GM18909 (cell line): ENCODE data around the gene ULBP1.
A peak's percentile ranks its signal among the peaks of the same experiment; 100 is the strongest.
"Not testable (repeated sequence)": the region's sequence is repeated elsewhere in the genome, so short reads cannot be mapped to it uniquely, and the experiment has no call there.

Experiments
- ATAC-seq: cut with Tn5 transposase; IDR thresholded peaks from one replicate; pipeline ENCODE4 v1.9.1; 2021; ENCODE audit warnings: mild to moderate bottlenecking; ENCODE audit not compliant: unreplicated experiment, poor library complexity

Gene ULBP1, protein sequence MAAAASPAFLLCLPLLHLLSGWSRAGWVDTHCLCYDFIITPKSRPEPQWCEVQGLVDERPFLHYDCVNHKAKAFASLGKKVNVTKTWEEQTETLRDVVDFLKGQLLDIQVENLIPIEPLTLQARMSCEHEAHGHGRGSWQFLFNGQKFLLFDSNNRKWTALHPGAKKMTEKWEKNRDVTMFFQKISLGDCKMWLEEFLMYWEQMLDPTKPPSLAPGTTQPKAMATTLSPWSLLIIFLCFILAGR

DNA sequence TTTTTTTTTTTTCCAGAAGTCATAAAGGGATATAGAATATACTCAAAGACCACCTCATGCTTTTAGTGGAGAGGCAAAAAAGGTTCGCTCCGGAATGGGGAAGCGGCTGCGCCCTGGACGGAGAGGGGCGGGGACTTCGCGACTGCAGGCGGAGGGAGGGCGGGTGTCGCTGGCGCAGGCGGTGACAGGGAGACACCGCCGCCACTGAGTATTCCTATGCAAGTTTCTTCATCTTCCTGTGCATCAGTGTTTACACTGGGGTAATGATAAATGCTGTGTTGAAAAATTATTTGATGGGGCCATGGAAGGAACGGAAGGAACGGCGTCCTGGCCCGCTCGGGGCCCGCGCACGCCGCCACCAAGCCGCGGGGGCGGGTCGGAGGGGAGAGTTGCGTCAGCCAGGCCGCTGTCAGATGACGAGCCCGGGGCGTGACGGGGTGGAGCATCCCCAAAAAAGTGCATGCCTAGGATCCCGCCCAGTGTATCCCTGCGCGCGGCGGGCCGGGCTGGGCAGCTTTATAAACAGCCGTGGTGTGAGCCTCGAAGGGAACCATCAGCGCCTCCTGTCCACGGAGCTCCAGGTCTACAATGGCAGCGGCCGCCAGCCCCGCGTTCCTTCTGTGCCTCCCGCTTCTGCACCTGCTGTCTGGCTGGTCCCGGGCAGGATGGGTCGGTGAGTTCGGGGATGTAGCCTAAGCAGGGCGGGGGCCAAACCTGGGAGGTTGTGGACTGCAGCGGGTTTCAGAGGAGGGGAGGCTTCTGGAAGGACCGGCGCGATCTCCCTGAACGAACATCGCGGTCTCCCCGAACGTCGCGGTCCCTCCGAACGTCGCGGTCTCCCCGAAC, at the start of gene ULBP1:
Gene ULBP1, plus strand, starts transcription at position 482 of the 846 bp plus-strand sequence. Its CDS starts 107 bp downstream, at position 589.
- ATAC-seq = peak; percentile 54

DNA sequence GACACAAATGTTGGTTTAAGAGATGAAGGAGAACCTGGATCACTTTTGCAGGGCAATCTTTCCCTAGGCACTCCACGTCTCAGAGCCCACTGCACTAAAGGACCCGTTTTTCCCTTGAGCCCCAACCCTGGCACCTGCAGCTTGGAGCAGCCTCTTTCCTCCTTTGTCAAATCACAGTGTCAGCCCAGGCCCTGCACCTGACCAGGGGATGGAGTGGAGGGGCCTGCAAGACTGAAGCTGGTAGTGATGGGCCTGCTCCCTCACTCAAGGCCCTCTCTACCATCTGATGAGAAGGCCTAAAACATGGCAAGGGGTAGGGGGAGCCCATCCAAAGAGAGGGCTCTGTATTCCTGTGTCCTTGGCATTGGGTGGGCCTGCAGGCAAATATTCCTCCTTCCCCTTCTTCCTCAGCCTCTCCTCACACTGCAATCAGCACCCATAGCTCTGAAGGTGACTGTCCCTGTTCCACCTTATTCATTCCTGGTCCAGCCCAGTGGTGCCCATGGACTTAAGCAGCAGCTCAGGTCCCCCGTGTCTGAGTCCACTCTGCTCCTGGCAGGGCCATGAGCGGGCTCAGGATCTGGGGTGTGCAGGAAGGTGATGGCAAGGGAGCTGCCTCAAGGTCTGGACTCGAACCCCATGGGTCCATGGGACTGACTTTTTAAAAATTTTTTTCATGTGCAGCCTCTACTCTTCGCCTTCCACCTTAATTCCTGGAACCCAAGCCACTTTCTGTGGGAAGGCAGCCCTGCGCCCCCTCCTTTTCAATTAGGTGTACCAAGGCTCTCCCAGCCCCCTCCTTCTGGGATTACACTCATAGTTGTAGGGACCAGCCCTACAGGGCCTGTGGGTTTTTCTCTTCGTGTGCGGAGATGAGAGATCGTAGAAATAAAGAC, 47.5 kb upstream of the ULBP1 start:
- ATAC-seq = no peak

DNA sequence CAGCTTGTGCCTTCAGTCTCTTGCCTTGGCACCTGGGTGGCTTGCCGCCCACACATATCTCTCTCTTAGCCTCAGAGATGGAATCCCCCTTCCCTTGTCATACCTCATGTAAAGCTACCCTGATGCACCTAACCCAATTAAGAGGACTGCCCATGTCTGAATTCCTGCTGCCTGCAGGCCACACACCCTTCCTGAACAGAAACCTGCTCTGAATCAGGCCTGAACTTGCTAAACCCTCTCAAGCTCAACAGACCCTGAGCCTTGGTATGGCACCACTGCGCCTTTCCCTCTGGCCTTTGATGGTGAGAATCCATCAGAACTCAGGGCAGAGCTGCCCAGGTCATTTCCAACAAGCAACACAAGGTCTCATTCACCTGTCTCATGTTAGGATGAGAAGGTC, 46.1 kb upstream of the ULBP1 start:
- no peak for ATAC-seq

DNA sequence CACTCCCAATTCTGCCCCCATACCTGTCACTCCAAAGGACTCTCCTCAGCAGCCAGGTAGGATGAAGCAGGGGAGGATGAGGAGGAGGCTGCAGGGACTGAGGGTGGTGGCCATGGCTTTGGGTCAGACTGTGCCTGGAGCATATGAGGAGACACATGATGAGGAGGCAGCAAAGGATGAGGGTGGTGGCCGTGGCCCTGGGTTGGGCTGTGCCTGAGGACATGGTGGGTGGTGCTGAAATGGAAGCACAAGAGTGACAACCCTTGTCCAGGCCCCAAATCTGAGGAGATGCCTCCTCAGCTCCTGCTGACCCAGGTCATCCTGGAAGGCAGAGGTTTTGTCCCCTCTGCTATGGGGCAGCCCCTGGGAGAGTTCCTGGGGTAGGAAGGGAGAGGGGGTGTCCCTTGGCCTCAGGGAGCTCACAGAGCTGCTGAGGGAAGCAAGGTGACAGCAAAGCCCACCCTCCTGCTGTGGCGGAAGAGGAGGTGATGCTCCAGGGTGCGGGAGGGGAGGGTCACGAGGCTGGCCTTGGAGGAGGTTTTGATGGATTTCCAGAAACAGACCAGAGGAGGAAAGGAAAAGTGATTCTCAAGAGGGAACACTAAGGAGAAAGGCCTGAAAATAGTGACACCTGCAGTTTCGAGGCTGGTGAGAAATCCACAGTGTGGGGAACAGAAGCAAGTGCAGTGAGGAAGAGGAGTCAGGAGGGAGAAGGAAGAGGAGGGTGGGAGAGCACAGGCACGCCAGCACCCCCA, 45.4 kb upstream of the ULBP1 start:
- ATAC-seq = no peak

DNA sequence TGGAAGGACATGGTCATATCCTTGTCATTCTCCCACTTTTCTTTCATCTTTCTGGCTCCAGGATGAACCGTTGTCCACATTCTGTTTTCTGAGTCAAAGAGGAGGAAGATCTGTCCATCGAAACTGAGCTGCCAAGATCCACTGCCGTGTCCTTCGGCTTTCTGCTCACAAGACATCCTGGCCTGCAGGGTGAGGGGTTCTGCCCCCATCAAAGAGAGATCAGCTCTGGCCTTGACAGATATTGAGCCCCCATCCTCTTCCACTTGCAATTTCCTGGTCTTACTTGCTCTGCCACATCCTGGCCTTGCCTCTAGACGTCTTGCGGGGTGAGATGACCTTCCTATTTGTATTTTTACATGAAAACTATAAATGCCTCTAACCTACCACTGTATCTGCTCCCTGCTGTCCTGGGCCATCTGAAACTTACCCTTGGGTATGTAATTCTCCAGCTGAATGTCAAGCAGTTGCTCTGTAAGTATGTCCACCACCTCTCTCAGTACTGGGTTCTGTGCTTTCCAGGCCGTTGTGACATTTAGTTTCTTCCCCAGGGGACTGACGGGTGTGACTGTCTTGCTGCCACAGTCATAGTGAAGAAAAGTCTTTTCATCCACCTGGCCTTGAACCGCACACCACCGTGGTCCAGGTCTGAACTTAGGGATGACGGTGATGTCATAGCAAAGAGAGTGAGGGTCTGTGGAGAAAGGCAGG, 44.5 kb upstream of the ULBP1 start:
- ATAC-seq = not testable (repeated sequence)

DNA sequence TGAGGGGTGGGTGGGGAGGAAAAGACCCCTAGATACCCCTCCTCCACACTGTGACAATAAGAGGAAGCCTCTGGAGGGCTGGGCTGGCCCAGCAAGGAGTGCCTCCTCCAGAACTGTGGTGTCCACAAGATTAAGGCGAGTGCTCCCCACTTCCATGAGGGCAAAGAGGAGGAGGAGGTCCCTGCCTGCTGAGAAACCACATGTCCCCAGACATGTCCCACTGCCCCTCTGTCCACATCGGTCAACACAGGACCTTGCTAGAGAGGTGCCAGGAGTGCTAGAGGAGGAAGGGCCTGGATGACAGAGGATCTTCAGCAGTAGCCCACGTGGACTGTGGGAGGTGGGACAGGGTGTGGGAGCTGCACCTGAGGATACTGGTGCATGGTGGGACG, 43.9 kb upstream of the ULBP1 start:
- ATAC-seq = no peak

DNA sequence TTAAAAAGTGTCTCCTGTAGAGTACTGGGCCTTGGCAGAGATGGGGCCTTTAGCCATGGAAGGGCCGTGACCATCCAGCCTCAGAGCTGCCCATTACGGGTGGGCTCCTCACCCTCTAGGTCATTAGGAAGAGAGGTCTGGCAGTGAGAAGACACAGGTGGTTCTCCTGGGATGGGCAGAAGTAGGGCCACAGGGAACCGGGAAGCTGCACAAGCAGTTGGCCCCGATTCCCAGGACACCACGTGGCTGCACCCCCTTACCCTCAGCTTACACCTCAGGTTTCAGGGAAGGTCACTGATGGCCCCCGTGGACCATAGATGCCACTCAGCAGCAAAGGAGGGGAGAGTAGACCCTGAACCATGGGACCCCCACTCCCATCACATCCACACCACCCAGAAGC, 42.4 kb upstream of the ULBP1 start:
- no peak for ATAC-seq

DNA sequence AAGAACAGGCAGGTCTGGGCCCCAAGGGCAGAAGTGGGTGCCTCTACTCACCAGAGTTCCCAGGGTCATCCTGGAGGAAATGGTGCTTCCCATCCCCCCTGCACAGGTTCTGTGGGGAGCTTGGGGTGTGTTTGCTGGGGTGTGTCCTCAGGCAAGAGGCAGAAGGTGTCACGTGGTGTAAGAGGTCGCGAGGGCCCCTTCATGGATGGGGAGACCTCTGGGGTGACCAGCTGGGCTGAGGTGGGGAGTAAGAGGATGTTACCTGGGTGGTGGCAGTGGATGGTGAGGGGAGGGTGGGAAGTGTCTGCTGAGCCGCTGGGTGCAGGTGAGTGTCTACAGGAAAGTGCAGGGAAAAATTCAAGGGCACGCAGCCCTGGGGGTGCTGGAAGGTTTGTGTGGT, 41.7 kb upstream of the ULBP1 start:
- not testable (repeated sequence) for ATAC-seq

DNA sequence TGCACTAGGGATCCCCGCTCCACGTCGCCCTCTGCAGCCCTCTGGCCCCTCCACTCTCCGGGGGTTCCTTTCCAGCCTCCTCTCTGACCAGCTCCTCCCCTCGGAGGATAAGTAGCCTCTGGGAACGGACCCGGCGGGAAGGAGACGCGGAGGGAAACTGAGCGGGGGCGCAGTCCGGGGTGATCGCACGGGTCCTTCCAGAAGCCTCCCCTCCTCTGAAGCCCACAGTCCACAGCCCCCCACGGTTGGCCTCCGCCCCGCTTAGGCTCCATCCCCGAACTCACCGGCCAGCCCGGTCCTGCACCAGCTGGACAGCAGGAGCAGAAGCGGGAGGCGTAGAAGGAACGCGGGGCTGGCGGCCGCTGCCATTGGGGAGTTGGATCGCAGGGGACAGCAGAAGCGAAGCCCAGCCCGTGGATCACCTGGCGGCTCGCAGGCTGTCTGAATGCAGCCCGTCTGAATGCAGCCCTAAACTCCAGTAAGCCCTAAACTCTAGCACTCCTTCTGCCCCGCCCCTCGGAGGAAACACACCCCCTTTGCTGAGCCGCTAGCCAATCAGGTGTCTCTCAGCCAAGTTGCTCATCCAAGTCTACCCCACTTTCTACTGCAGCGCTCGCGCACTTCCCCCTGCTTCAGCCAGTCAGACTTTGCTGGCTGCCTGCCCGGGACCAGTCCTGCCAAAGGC, 41.0 kb upstream of the ULBP1 start, which contains the start of gene RAET1G:
Gene RAET1G, minus strand, starts transcription at position 480 of the 685 bp plus-strand sequence. Its CDS starts 111 bp downstream, at position 369.
- ATAC-seq = peak; percentile 67

DNA sequence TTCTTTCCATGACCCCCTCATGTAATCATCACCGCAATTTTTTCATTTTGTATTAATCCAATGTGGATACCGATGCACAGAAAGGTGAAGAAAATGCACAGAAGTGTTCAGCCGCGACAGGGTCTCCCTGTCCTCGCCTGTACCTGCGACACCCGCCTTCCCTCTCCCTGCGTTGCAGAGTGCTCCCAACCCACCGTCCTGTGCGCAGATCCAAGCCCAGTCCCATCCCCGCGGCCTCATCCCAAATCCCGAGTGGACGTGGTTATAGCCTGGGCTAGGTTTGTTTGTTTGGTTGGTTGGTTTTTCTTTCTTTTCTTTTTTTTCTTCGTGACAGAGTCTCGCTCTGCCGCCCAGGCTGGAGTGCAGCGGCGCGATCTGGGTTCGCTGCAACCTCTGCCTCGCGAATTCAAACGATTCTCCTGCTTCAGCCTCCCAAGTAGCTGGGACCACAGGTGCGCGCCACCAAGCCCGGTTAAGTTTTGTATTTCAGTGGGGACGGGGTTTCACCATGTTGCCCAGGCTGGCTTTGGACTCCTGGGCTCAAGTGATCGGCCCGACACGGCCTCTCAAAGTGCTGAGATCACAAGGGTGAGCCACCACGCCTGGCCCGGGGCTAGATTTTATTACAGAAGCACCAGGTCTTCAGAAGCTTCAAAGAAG, 40.3 kb upstream of the ULBP1 start:
- no peak for ATAC-seq

DNA sequence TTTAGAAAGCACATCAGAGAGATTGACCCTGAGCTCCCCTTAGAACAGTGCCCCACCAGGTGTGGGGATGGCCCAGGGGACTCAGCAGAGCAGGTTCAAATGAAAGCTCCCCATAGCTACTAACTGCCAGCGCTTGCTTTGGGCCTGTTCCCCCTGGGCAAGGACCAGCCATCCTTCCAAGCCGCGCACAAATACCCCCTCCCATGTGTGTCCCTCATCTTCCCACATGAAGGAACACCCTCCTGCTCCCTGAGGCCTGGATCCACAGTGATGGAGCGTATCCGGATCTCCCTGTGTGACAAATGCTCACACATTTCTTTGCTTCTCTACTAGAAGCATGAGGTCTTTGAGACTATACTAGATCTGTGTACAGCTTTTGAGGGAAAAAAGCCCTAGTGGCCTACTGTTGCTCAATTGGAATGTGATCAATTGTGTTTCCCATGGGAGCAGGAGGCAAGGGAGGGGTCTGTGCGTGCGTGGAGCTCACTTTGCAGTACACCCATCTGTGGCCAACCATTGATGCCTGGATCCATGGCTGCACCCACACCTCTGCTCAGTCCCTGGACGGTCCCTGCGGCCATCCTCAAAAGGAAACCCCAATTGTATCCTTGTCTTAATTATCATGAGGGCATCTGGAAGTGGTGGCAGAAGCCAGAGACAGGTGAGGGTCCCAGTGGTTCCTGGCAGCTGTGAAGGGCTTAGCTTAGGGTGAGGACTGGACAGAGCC, 39.4 kb upstream of the ULBP1 start:
- ATAC-seq = no peak

DNA sequence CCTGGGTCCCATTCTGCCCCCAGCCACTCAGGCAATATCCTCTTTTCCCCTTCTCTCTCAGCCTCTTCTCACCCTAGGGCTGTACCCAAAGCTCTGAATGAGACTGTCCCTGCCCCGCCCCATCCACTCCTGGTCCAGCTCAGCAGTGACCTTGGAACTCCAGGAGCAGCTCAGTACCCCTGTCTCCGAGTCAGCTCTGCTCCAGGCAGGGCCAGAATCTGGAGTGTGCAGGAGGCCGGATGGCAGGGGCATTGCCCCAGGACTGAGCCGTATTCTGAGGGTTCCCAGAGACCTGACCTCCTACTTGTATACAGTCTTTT, 38.9 kb upstream of the ULBP1 start:
- ATAC-seq = no peak

DNA sequence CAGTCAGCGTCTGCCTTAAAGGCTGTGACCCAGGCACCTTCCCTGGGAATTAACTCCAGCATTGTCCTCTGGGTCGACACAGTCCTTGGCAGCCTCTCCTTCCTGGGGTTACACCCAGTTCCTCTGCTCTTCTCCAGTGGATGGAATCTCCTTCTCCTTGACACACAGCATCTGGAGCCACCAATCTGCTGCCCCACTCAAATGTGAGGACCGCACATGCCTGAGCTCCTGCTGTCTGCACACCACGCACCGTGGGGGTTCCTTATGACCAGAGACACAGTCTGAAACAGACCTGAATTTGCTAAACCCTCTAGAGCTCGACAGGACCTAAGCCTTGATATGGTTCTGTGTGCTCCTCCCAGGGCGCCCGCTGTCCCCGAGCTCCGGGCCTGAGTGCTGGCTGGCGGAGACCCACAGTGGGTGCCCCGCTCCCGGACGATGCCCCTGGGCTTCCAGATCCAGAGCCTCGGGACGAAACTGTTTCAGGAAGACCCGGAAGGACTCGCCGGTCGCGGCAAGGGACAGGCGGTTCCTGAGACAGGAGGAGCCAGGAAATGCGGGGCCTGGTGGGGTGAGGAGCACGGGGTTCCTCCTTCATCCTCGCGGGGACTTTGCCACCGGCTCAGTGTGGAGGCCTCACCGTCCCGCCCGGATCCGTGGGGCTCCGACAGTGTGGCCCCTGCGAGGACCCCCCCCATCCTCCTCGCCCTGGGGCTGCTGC, 38.3 kb upstream of the ULBP1 start:
- ATAC-seq = no peak

DNA sequence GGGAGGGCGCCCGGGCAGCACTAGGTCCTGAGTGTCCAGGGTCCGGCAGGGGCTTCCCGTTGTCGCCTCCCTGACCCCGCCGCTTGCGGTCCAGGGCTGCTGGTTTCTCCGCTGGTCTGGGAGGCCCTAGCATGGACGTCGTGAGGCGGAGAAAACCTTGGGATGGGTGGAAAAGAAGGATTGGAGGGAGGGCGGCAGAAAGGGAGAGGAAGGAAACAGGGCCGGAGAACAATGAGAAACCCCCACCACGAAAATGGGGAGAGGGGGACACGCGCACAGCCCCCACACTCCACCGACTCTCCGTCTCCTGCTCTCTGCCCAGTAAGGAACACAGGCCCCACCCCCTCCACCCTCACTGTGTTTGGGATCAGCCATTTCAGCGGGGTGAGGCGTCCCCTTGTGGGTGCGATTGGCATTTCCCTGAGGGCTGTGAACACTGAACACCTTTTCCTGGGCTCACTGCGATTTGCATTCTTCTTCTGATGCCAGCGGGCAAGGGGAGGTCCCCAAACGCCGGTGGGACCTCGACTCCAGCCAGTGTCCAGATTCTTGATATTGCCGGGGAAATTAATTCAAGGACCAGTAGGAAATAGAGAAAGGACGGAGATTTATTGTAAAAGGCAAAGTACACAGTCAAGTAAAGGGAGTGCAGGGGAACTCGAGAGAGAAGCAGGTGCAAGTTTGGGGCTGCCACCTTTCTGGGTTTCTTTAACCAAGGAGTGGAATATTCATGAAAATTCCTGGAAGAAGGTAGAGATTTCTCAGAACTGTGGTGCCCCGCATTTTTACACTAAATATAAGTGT, 37.6 kb upstream of the ULBP1 start:
- peak; percentile 75 for ATAC-seq

DNA sequence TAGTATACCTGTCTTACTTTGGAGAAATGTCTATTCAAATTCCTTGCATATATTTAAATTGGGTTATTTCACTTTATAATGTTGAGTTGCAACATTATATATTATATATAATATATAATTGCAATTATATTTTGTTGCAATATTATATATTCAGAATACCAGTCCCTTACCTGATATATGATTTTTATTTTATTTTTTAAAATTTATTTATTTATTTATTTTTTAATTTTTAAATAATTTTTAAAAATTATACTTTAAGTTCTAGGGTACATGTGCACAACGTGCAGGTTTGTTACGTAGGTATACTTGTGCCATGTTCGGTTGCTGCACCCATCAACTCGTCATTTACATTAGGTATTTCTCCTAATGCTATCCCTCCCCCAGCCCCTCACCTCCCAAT, 36.7 kb upstream of the ULBP1 start:
- not testable (repeated sequence) for ATAC-seq

DNA sequence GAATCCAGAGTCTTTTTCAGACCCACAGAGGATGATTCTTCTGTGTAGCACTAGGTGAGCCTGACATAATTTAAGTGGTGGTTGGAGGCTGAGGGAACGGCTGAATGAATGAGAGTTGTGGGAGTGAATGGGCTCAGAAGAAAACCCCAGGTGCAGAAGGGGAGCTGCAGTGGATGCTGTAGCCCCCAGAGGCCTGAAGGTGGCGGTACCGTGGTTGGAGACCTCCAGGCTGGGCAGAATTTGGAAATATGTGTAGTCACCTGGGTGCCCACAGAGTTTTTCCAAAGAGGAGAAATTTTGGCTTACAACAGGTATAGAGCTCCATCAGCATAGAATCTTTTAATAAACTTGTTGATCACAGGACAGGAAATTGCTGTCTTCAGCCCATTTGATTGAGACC, 34.3 kb upstream of the ULBP1 start:
- ATAC-seq = no peak
